ENCODE results near the gene HM13.

Gene HM13

DNA sequence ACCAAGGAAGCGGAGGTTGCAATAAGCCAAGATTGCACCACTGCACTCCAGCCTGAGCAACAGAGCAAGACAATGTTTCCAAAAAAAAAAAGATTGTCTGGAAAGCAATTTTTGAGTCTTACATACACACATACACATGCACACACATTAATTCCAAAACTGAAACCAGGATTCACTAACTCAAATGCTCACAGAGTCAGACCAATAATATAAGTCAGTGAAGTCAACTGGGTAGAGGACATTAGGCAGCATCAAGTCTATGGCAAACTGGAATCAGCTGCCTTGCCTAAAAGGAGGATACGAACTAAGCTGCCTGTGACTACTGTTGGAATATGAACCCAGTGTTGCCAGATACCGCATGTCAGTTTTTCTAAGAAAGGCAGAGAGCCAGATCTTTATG is 23.5 kb upstream of the HM13 start:
- TF ChIP-seq, protein P1, sequence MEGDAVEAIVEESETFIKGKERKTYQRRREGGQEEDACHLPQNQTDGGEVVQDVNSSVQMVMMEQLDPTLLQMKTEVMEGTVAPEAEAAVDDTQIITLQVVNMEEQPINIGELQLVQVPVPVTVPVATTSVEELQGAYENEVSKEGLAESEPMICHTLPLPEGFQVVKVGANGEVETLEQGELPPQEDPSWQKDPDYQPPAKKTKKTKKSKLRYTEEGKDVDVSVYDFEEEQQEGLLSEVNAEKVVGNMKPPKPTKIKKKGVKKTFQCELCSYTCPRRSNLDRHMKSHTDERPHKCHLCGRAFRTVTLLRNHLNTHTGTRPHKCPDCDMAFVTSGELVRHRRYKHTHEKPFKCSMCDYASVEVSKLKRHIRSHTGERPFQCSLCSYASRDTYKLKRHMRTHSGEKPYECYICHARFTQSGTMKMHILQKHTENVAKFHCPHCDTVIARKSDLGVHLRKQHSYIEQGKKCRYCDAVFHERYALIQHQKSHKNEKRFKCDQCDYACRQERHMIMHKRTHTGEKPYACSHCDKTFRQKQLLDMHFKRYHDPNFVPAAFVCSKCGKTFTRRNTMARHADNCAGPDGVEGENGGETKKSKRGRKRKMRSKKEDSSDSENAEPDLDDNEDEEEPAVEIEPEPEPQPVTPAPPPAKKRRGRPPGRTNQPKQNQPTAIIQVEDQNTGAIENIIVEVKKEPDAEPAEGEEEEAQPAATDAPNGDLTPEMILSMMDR (IDR thresholded peaks at IDR 0.05; ENCODE audit: low read depth, low read length) = no peak
- DNase-seq (ENCODE audit: extremely low read depth, low read depth) = no peak

DNA sequence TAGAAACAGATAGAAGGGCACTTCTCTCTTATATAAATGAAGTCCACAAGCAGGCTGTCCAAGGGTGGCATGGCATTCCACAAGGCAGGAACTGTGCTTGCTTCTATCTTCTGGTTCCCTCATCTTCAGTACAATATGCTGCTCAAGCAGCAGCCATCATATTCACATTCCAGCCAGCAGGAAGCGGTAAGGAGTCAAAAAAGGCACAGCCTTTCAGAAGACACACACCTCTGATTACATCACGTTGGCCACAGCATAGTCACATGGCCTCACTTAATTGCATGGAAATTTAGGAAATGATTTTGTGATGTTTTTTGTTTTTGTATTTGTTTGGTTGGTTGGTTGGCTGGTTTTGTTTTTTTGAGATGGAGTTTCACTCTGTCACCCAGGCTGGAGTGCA is 20.1 kb upstream of the HM13 start:
- TF ChIP-seq, protein P1 (IDR thresholded peaks at IDR 0.05; ENCODE audit: low read depth, low read length) = peak; percentile 40
- DNase-seq (ENCODE audit: extremely low read depth, low read depth) = no peak

DNA sequence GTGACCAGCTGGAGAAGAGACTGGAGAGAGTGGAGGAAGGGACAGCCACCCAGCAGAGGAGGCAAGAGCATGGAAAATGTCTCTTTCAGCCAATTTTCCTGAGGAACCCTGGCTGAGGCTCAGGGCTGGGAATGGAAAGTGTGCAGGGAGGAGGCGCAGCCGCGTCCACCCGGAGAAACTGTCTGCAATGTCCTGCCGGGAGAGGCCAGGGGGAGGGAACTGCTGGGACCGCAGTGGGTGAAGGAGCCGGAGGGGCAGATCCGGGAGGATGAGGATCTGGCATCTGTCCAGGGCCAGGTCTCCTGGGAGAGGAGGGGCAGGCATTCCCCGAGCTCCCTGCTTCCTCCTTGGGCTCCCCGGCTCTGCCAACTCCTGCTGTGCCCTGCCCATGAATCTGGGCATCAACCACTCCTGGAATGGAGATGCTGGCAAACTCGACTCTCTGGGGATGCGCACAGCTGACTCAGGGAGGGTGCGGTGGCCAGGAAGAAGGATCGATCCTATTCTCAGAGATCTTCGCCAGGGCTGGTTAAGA is 17.4 kb upstream of the HM13 start:
- TF ChIP-seq, protein P1 (IDR thresholded peaks at IDR 0.05; ENCODE audit: low read depth, low read length) = no peak
- DNase-seq (ENCODE audit: extremely low read depth, low read depth) = no peak

DNA sequence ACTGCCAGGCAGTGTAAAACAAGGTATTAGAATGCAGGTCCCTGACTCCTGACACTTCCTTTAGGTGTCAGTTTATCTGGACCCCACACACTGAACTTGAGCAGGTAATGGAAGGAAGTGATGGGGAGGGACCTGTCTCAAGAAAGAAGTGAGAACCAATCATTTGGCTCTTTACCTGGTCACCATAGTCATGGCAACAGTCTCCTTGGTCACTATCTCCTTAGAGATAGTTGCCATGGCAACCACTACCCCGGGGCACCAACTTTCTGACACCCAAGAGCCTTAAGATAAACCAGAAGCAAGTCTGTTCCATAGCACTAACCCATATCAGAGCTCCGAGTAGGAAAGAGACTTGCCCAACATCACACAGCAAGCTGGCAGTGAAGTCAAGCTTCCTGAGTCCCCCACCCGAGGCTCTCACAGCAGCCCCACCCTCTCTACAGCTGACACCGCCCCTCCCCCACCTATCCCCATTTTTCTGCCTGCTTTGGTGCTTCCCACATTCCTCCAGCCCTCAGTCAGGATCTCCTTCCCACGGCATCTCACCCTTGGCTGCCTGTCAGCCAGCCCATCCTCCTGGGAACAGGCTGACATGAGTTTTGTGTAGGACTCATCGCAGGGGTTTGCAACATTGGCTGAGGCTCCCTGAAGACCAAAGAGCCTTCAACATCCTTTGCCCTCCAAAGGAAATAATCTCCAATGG is 16.3 kb upstream of the HM13 start:
- TF ChIP-seq, protein P1 (IDR thresholded peaks at IDR 0.05; ENCODE audit: low read depth, low read length) = no peak
- DNase-seq (ENCODE audit: extremely low read depth, low read depth) = no peak

DNA sequence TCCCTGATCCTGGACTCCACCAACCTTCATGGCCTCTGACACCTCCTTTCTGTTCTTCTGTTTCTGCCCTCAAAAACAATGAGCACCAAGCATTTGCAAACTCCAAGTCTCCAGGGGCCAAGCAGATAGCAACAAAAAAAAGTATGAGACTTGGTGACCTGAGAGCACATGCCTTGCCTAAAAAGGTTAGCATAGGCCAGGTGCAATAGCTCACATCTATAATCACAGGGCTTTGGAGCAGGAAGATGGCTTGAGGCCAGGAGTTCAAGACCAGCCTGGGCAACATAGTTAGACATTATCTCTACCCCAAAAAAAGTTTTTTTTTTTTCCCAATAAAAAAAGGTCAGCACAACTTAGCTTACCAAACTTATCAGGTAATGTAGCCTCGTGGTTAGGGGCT is 13.7 kb upstream of the HM13 start:
- TF ChIP-seq, protein P1 (IDR thresholded peaks at IDR 0.05; ENCODE audit: low read depth, low read length) = no peak
- DNase-seq (ENCODE audit: extremely low read depth, low read depth) = no peak

DNA sequence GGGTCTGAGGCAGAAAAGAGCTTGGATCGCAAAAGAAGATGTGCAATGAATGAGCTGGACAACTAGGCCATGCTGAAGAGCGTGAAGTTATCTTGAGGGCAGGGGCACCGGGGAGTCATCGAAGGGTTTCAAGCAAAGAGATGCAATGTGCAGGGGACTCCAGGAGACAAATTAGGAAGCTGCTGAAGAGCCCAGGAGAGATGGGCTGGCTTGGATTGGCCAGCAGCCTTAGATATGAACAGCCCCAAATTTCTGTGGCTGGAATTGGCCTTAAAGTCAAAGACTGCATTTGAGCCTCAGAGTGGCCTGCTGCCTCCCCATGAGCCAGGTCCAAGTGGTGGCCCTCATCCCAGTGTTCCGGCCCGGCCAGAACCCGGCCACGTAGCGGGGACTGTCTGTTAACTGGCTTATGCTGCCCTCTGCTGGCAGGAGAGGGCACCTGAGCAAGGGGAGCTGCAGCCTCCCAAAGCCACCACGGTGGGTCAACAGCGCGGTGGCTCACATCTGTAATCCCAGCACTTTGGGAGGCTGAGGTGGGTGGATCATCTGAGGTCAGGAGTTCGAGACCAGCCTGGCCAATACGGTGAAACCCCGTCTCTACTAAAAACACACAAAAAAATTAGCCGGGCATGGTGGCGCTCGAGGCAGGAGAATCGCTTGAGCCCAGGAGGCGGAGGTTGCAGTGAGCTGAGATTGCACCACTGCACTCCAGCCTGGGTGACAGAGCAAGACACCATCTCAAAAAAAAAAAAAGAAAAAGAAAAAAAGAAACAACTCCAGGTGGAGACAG is 11.2 kb upstream of the HM13 start:
- peak; percentile 38 for DNase-seq (ENCODE audit: extremely low read depth, low read depth)

More for the DNA sequence above, 11.2 kb upstream of the HM13 start:
- TF ChIP-seq, protein P1 (IDR thresholded peaks at IDR 0.05; ENCODE audit: low read depth, low read length) = peak; percentile 85
